ENCODE results near the gene GIGYF1.

Gene GIGYF1

GRCh38 chr7:100683659-100684533, 10.2 kb downstream of the GIGYF1 start:
- DNase-seq: no peak

- no peak for DNase-seq
Measured at GRCh38 chr7:100682991-100683658, 10.9 kb downstream of the GIGYF1 start.

GRCh38 chr7:100682228-100682741, 11.8 kb downstream of the GIGYF1 start:
- no peak for DNase-seq

DNA sequence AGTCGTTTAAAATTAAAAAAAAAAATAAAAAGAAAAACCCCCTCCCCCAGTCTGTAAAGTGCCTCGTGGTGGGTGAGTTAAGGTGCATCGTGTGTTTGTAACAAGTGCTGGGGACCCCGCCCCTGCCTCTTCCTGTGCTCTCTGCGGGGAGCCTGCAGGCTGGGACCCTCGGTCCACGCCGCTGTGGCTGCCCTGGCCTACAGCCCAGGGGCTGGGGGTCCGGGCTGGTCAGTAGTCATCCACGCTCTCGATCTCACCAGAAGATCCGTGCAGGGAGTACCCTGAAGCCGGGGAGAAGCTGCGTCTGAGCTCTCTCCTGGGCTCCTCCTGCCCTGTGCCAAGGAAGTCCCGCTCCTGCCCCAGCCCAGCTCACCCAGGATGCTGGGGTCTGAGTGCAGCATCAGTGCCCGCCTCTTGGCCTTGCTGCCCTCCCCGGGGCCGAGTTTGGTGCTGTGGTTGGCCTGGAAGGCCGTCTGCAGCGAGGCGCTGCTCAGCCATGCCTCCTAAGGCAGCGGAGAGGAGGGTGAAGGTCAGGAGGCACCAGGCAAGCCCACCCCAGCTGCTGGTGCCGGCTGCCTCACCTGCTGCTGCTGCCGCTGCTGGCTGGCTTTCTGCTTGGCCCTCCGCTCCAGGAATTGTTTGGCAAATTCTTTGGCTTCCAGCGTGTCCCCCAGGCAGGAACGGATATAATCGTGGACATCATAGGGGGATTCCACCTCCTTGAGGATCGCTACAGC, 12.4 kb downstream of the GIGYF1 start:
- no peak for DNase-seq

- no peak for DNase-seq
Measured at GRCh38 chr7:100680576-100681271, 13.3 kb downstream of the GIGYF1 start.

- DNase-seq: no peak
Measured at GRCh38 chr7:100679927-100680575, 14.0 kb downstream of the GIGYF1 start.

GRCh38 chr7:100679129-100679926, 14.7 kb downstream of the GIGYF1 start:
- no peak for DNase-seq

DNA sequence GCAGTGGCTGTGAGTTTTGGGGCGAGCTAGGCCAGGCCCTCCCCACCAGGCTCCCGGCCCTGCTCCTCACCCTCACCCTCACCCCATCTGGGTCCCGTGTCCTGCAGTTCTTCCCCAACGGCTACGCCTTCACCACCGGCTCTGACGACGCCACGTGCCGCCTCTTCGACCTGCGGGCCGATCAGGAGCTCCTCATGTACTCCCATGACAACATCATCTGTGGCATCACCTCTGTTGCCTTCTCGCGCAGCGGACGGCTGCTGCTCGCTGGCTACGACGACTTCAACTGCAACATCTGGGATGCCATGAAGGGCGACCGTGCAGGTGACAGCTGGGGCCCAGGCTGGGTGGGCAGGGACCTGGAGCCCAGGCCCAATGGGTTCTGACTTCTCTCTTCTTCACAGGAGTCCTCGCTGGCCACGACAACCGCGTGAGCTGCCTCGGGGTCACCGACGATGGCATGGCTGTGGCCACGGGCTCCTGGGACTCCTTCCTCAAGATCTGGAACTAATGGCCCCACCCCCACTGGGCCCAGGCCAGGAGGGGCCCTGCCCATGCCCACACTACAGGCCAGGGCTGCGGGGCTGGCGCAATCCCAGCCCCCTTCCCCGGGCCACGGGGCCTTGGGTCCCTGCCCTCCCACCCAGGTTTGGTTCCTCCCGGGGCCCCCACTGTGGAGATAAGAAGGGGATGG, 15.6 kb downstream of the GIGYF1 start:
- DNase-seq: no peak

GRCh38 chr7:100677308-100678267, 16.5 kb downstream of the GIGYF1 start:
- no peak for DNase-seq

DNA sequence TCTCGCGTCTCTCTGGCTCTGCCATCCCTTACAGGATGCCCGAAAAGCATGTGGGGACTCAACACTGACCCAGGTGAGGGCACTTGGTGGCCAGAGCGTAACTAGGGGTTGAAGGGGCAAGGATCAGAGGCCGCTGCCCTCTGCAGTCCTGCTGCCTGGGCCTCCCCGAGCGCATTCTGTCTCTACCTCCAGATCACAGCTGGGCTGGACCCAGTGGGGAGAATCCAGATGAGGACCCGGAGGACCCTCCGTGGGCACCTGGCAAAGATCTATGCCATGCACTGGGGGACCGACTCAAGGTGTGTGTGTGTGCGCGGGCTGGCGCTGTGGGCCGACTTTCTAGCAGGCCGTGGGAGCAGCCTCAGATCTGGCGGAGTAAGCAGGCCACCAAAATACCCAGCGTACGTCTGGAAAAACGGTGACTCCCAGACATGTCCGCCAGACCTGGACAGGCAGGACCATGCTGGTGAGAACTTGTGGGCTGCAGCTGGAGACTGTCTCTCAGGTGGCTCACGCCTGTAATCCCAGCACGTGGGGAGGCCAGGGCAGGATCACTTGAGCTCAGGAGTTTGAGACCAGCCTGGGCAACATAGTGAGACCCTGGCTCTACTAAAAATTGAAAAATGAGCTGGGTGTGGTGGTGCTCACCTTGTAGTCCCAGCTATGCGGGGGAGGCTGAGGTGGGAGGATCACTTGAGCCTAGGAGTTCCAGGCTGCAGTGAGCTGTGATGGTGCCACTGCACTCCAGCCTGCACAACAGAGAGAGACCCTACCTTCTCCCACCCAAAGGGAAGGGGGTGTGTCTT, 17.3 kb downstream of the GIGYF1 start:
- no peak for DNase-seq

GRCh38 chr7:100675581-100676350, 18.3 kb downstream of the GIGYF1 start:
- DNase-seq: peak; percentile 83

DNA sequence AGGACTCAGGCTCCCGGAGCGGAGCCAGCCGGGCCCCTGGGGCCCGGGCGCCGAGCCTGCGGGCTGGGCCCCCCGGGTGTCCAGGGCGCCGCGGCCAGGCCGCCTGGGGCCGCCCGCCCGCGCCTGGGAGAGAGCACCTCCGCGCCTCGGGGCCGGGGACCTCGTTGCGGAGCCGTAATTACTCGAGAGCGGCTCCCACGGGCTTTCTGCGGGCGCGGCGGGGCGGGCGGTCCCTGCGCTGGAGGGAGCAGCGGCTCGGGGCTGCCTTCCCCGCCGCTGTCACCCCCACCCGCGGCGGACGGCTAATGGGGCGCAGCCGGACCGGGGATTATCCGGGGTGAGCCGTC, 19.0 kb downstream of the GIGYF1 start:
- peak; percentile 77 for DNase-seq

GRCh38 chr7:100674411-100675104, 19.5 kb downstream of the GIGYF1 start:
- DNase-seq: peak; percentile 77

DNA sequence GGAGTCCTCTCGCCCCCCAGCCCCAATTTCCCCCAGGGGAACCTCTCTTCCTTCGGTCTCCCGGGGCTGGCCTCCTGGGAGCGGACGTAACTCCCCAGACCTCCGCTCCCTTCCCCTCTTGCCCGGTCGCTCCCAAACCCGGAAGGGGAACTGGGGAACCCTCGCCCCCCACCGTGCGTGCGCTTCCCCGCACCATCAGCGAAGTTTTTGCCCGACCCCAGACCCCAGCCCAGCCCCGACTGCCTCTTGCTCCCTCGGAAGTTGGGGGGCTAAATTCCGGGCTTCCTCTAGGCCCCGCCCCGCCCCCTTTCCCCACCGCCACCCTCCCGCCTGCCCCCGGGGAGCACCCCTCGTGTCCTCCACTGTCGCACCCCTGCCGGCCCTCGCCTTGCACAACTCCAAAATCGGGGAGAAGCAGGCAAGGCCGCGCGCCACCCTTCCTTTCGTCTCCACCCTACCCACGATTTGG, 20.1 kb downstream of the GIGYF1 start:
- DNase-seq: peak; percentile 69

DNA sequence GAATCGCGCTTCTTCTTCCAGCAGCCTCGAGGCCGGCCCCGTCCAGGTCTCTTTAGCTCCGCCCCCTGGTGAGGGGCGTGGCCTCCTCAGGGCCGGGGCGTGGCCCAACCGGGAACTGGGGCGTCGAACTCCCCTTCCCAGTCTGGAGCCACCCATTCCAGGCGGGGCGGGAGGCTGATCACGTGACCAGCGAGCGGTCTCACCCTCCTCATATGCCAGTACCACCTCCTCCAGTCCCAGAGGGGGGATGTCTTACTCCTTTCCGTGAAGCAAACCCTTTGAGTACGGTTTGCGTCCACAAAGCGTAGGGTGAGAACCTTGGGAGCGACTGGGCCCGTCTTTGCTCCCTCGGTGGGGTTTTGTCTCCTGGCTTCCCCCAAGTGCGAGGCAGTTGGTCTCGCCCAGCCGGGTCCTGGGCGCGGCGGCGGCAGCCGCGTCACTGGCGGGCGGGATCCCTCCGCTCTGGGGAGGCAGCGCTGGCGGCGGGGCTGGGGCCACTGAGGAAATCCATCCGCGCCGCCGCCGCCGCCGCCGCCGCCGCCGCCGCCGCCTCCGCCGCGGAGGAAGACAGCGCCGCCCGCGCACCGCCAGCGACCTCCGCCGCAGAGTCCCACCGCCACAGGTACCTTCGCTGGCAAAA, 20.6 kb downstream of the GIGYF1 start, which contains the start of gene GNB2:
Gene GNB2 (plus strand): TSS at position 439 of the 640 bp plus-strand sequence. CDS start 2,526 bp downstream, outside the sequence.
- peak; percentile 100 for DNase-seq
